ENCODE data around the gene PRKCZ.
"Not testable (repeated sequence)": the region's sequence is repeated elsewhere in the genome, so short reads cannot be mapped to it uniquely, and the experiment has no call there.

The PRKCZ gene

GRCh38 chr1:2101531-2101930, 51.3 kb downstream of the PRKCZ start:
- no peak for DNase-seq (ENCODE audit: low spot score)

GRCh38 chr1:2101946-2102345, 51.7 kb downstream of the PRKCZ start:
- no peak for DNase-seq (ENCODE audit: low spot score)

GRCh38 chr1:2102753-2103152, 52.5 kb downstream of the PRKCZ start:
- no peak for DNase-seq (ENCODE audit: low spot score)

GRCh38 chr1:2103266-2103900, 53.2 kb downstream of the PRKCZ start:
- no peak for DNase-seq (ENCODE audit: low spot score)

- DNase-seq (ENCODE audit: low spot score): no peak
Measured at GRCh38 chr1:2103901-2104590, 53.8 kb downstream of the PRKCZ start.

GRCh38 chr1:2104621-2105427, 54.6 kb downstream of the PRKCZ start:
- DNase-seq (ENCODE audit: low spot score): no peak

- no peak for DNase-seq (ENCODE audit: low spot score)
Measured at GRCh38 chr1:2105781-2106524, 55.7 kb downstream of the PRKCZ start.

GRCh38 chr1:2106659-2107405, 56.6 kb downstream of the PRKCZ start:
- DNase-seq (ENCODE audit: low spot score): no peak

GRCh38 chr1:2107586-2108212, 57.5 kb downstream of the PRKCZ start:
- no peak for DNase-seq (ENCODE audit: low spot score)

GRCh38 chr1:2108213-2108876, 58.1 kb downstream of the PRKCZ start:
- DNase-seq (ENCODE audit: low spot score): peak; percentile 63

GRCh38 chr1:2108877-2109580, 58.8 kb downstream of the PRKCZ start:
- no peak for DNase-seq (ENCODE audit: low spot score)

GRCh38 chr1:2109581-2110021, 59.4 kb downstream of the PRKCZ start:
- no peak for DNase-seq (ENCODE audit: low spot score)

- DNase-seq (ENCODE audit: low spot score): no peak
Measured at GRCh38 chr1:2110191-2110737, 60.1 kb downstream of the PRKCZ start.

- DNase-seq (ENCODE audit: low spot score): no peak
Measured at GRCh38 chr1:2110738-2111673, 60.8 kb downstream of the PRKCZ start.

- DNase-seq (ENCODE audit: low spot score): no peak
Measured at GRCh38 chr1:2111674-2112035, 61.4 kb downstream of the PRKCZ start.

- no peak for DNase-seq (ENCODE audit: low spot score)
Measured at GRCh38 chr1:2112280-2112701, 62.1 kb downstream of the PRKCZ start.

GRCh38 chr1:2113620-2114135, 63.5 kb downstream of the PRKCZ start:
- DNase-seq (ENCODE audit: low spot score): no peak

GRCh38 chr1:2114635-2115007, 64.4 kb downstream of the PRKCZ start:
- not testable (repeated sequence) for DNase-seq (ENCODE audit: low spot score)
